SH-SY5Y (cell line): Measurements from ENCODE around the gene IGSF3.

Experiments used
- GATA2 ChIP-seq: IDR thresholded peaks from 2 replicates; pipeline ENCODE4 v1.6.1; 2011; ENCODE audit warnings: mild to moderate bottlenecking, low read depth, low read length
- GATA3 ChIP-seq: IDR thresholded peaks from 2 replicates; pipeline ENCODE4 v1.6.1; 2011; ENCODE audit warnings: low read depth, mild to moderate bottlenecking, low read length, moderate library complexity

DNA sequence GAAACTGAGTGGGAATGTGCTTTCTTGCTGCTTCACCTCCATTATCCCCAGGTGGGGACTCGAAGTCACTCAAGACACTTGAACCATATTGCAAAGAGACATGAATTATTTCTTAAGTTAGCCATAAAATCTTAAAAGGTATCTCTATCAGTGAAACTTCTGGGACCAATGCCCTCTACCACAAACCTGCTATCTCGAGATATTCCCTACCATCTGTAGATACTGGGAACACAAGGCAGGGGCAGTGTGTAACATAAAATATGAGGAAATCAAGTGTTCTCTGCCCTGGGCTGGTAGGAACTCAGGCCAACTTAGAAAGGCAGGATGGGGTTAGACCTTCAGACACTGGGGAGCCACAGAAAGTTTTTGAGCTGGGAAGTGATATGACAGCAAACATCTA lies 95.4 kb downstream of the IGSF3 start:
- no peak for TF ChIP-seq GATA2
- no peak for TF ChIP-seq GATA3
